Smooth muscle cell (in vitro differentiated cells): ENCODE measurements around the gene ANAPC13. TPM values are rescaled to one million over a fixed set of nuclear protein-coding genes. Genes with fewer than 3 reads are reported as not detected.
A peak's percentile ranks its signal among the peaks of the same experiment; 100 is the strongest.

Experiments used
- DNase-seq: peaks from one replicate; lab custom pipeline; 2025; ENCODE audit not compliant: unreplicated experiment; lab: John Stamatoyannopoulos, UW
- H2AFZ ChIP-seq: fragments of 200-600 bp; sonication (generic); 2 replicates; pipeline ENCODE4 v1.6.0; 2016; ENCODE audit warnings: antibody characterized with exemption, low read depth, mild to moderate bottlenecking
- H3F3A ChIP-seq: fragments of 200-600 bp; sonication (generic); 2 replicates; pipeline ENCODE4 v1.6.0; 2017; ENCODE audit warnings: antibody characterized with exemption, low read depth
- H3K27ac ChIP-seq: fragments of 200-600 bp; sonication (generic); 2 replicates; pipeline ENCODE4 v1.5.1; 2016; ENCODE audit warnings: low read depth, mild to moderate bottlenecking
- H3K27me3 ChIP-seq: fragments of 200-600 bp; sonication (generic); 2 replicates; pipeline ENCODE4 v1.6.1; 2016; ENCODE audit warnings: low read depth, mild to moderate bottlenecking
- H3K36me3 ChIP-seq: fragments of 200-600 bp; sonication (generic); 2 replicates; pipeline ENCODE4 v1.5.1; 2016; ENCODE audit warnings: low read depth
- H3K4me1 ChIP-seq: fragments of 200-600 bp; sonication (generic); 2 replicates; pipeline ENCODE4 v1.5.1; 2016; ENCODE audit warnings: low read depth
- H3K4me2 ChIP-seq: fragments of 200-600 bp; sonication (generic); 2 replicates; pipeline ENCODE4 v1.6.0; 2016; ENCODE audit warnings: mild to moderate bottlenecking
- H3K4me3 ChIP-seq: fragments of 200-600 bp; sonication (generic); 2 replicates; pipeline ENCODE4 v1.5.1; 2016; ENCODE audit warnings: mild to moderate bottlenecking
- H3K79me2 ChIP-seq: fragments of 200-600 bp; sonication (generic); 2 replicates; pipeline ENCODE4 v1.6.0; 2016; ENCODE audit warnings: low read depth, mild to moderate bottlenecking
- H3K9ac ChIP-seq: fragments of 200-600 bp; sonication (generic); 2 replicates; pipeline ENCODE4 v1.6.0; 2016; ENCODE audit warnings: low read depth
- H3K9me3 ChIP-seq: fragments of 200-600 bp; sonication (generic); replicated peaks from 2 replicates; pipeline ENCODE4 v1.5.1; 2016; ENCODE audit warnings: low read depth
- H4K20me1 ChIP-seq: fragments of 200-600 bp; sonication (generic); 2 replicates; pipeline ENCODE4 v1.6.0; 2016; ENCODE audit warnings: low read depth
- WGBS: methylation state at CpG from one replicate; pipeline ENCODE4 v1.1.7; 2016; ENCODE audit warnings: low lambda C conversion rate; 5-methylcytosine and 5-hydroxymethylcytosine counted together
- polyA plus RNA-seq: library from polyadenylated mRNA; unstranded; fragments of >200 nt; fragmentation: Nextera tagmentation; extraction: Ambion mirVana; gene quantifications from 2 replicates; pipeline ENCODE4 v1.2.1, GENCODE V29; 2016
- total RNA-seq: library from RNA; depleted of rRNA; stranded (reverse); fragments of >200 nt; gene quantifications from 2 replicates; pipeline ENCODE4 v1.2.3, GENCODE V29; 2014
- TF ChIP-seq, protein P1 (sequence below): fragments of 200-600 bp; sonication (generic); IDR thresholded peaks from 2 replicates; pipeline ENCODE4 v1.5.1; 2017; ENCODE audit warnings: borderline replicate concordance, mild to moderate bottlenecking, antibody characterized with exemption; ENCODE audit not compliant: insufficient read depth, poor library complexity, severe bottlenecking

ANAPC13 gene, protein sequence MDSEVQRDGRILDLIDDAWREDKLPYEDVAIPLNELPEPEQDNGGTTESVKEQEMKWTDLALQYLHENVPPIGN
- total RNA-seq, result 115 and 119 TPM in 2 replicates
- polyA plus RNA-seq, result 93.8 and 114 TPM in 2 replicates

DNA sequence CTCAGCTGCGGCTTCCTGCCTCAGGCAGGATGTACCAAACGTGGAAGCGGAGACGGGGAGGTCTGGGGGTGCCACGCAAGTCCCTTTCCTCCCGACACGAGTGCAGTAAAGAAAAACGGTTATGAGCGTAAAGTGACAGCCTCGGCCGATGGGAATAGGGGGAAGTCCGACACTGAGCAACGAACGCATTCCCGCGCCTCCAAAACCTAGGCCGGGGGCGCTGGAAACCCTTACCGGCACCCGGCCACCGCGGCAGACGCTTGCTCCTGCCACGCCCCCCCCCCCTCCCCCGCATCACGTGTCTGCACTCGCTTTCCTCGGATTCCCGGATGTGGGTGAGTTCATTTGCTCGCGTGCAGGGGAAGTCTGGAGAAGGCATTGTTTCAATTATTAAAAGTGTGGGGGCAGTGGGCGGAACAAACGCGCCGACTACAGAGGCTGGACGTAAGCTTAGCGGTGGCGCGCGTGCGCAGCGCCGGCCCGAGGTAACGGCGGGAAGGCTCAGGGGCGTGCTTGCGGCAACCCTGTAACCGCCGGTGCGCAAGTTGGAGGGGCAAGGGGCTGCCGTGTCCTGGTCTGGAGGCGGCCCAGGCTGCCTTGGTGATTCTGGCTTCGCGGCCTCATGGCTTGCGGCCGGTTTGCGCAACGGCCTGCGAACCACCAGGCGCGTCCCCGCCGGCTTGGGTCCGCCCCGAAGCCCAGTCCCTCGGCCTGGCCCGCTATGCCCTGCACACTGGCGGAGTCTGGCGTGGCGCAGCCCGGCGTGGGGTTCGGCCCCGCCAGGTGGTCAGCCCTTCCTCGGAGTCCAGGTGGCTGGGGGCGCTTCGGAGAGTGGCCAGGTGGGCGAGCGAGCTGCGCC, at the start of gene ANAPC13, which contains the start of gene CEP63:
ANAPC13 (minus strand) TSS at position 268 of the 859 bp plus-strand sequence. CDS start 3,081 bp downstream, outside the sequence.
CEP63 (plus strand) TSS at position 340 of the 859 bp plus-strand sequence. CDS start 9,264 bp downstream, outside the sequence.
- Histone ChIP-seq H3K27me3 (no peaks in the 10 kb centered on the region), H4K20me1 (peaks cover 14% of the 10 kb centered on the region), H3K27ac (peak within 1 kb of the TSS; percentile 96), H3K4me1 (peaks cover 16% of the 10 kb centered on the region), H3K9me3 (no peaks in the 10 kb centered on the region), H3K4me2 (peak within 1 kb of the TSS; percentile 98), H3K4me3 (peak within 1 kb of the TSS; percentile 85), H3K79me2 (peaks cover 58% of the 10 kb centered on the region), H3K9ac (peak within 1 kb of the TSS; percentile 94), H3K36me3 (peaks cover 4% of the 10 kb centered on the region), H3F3A (no peaks in the 10 kb centered on the region), H2AFZ (peak within 1 kb of the TSS; percentile 74)
- under 1% methylated on average over 81 of the region's 81 CpGs for WGBS
- peak; percentile 92 for DNase-seq
- TF ChIP-seq, protein P1, sequence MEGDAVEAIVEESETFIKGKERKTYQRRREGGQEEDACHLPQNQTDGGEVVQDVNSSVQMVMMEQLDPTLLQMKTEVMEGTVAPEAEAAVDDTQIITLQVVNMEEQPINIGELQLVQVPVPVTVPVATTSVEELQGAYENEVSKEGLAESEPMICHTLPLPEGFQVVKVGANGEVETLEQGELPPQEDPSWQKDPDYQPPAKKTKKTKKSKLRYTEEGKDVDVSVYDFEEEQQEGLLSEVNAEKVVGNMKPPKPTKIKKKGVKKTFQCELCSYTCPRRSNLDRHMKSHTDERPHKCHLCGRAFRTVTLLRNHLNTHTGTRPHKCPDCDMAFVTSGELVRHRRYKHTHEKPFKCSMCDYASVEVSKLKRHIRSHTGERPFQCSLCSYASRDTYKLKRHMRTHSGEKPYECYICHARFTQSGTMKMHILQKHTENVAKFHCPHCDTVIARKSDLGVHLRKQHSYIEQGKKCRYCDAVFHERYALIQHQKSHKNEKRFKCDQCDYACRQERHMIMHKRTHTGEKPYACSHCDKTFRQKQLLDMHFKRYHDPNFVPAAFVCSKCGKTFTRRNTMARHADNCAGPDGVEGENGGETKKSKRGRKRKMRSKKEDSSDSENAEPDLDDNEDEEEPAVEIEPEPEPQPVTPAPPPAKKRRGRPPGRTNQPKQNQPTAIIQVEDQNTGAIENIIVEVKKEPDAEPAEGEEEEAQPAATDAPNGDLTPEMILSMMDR, result no peak

DNA sequence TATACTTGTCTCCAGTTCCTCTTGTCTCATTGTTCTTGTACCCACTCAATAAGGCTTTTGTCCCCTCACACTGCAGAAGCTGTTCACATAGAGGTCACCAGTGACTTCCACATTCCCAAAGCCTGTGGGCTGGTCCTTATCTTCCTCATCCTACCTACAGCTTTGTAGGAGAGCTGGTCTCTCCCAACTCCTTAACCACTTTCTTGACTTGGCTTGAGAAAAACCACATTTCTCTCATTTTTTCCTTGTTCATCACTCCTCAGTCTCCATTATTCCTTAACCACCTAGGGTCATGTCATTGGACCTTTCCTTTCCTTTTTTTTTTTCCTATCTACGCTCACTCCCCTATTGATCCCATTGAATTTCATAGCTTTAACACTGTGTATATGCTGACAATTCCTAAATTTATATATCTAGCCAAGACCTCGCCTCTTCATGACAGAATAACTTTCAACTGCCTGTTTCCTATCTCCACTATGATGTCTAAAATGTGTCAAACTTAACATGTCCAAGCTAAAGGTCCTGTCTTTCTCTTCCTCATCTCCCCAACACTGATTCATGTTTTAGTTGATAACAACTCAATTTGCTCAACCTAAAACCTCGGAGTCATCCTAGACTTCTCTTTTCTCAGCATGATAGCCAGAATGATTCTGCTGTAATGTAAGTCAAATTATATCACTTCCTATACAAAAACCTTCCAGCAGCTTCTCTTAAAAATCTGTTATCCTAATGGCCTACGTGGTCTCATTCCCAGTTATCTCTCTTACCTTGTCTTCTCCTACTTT, 49.6 kb upstream of the ANAPC13 start:
- H3K36me3 ChIP-seq, result peaks cover 4% of the 10 kb centered on the region
- no peak overlapping the region for H3K4me3 ChIP-seq
- peaks cover 3% of the 10 kb centered on the region for H3K79me2 ChIP-seq
- H3K9me3 ChIP-seq, result no peaks in the 10 kb centered on the region
- H3K9ac ChIP-seq, result no peak overlapping the region
- no peaks in the 10 kb centered on the region for H3F3A ChIP-seq
- TF ChIP-seq, protein P1, result no peak
- H2AFZ ChIP-seq, result no peak overlapping the region
- WGBS, result 92% methylated on average over 4 of the region's 4 CpGs
- H3K4me1 ChIP-seq, result no peaks in the 10 kb centered on the region
- no peak overlapping the region for H3K27ac ChIP-seq
- H3K4me2 ChIP-seq, result no peak overlapping the region
- no peak for DNase-seq
- H3K27me3 ChIP-seq, result no peaks in the 10 kb centered on the region
- peaks cover 8% of the 10 kb centered on the region for H4K20me1 ChIP-seq

GRCh38 chr3:134533493-134533892, 47.7 kb upstream of the ANAPC13 start:
- Histone ChIP-seq H3K36me3 (peaks cover 4% of the 10 kb centered on the region), H2AFZ (no peak overlapping the region), H3K27me3 (no peaks in the 10 kb centered on the region), H4K20me1 (peaks cover 8% of the 10 kb centered on the region), H3F3A (no peaks in the 10 kb centered on the region), H3K4me2 (no peak overlapping the region), H3K27ac (no peak overlapping the region), H3K9ac (no peak overlapping the region), H3K9me3 (no peaks in the 10 kb centered on the region), H3K79me2 (peaks cover 3% of the 10 kb centered on the region), H3K4me3 (no peak overlapping the region), H3K4me1 (no peaks in the 10 kb centered on the region)
- no peak for DNase-seq
- 65% methylated on average over 1 of the region's 1 CpG for WGBS
- TF ChIP-seq, protein P1, result no peak
